ENCODE measurements around the gene PCDHB11.

DNA sequence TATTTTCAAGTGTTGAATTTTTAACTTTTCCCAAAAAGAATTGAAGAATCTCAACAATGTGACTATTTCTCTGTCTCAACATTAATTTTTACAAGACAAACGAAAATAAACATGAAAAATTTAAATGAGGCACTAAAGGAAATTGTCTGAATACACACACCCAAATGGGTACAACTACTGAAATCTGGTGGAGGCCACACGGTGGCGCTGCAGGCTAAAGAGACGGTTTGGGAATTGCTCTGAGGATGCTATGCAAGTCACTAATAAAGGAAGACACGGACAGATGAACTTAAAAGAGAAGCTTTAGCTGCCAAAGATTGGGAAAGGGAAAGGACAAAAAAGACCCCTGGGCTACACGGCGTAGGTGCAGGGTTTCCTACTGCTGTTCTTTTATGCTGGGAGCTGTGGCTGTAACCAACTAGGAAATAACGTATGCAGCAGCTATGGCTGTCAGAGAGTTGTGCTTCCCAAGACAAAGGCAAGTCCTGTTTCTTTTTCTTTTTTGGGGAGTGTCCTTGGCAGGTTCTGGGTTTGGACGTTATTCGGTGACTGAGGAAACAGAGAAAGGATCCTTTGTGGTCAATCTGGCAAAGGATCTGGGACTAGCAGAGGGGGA lies 7.2 kb upstream of the PCDHB11 start, which contains the start of gene PCDHB10:
- TF ChIP-seq EZH2 (IDR thresholded peaks at IDR 0.05; ENCODE audit: insufficient read depth, poor library complexity, severe bottlenecking) (no peak), EZH2phosphoT487 (IDR thresholded peaks at IDR 0.05; ENCODE audit: insufficient read depth, low read depth) (no peak)
